Amniotic epithelial cell (primary cell): ENCODE results near the gene CHMP6.
A peak's percentile ranks its signal among the peaks of the same experiment; 100 is the strongest.

Experiments
- DNase-seq: peaks from one replicate; pipeline ENCODE4 v3.0.0-alpha.2; 2010; ENCODE audit warnings: low read depth

CHMP6 gene

DNA sequence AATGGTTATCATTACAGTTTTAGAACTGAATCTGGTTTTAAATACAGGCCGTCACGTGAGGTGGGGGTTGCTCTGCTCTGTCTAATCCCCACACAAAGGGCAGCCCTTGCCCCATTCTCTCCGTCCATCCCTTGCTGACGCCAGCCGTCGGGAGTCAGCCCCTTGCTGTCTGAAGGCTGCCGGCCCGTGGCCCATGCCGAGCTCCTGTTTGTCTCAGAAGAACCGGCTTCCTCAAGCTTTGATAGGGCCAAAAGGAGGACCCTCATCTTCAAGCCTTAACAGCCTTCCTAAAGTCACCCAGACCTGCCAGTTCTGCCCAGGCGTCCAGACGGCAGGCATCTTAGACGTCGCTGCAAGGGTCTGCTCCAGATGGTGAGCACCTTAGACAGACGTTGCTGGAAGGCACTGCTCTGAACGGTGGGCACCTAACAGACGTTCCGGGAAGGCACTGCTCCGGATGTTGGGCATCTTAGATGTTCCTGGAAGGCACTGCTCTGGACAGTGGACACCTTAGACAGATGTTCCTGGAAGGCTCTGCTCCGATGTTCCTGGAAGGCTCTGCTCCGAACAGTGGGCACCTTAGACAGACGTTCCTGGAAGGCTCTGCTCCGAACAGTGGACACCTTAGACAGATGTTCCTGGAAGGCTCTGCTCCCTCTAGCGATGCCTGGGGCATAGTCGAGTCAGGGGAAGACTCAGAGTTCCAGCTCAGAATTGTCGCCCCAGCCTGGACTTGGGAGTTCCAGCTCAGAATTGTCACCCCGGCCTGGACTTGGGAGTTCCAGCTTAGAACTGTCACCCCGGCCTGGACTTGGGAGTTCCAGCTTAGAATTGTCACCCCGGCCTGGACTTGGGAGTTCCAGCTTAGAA lies 35.1 kb upstream of the CHMP6 start:
- DNase-seq, result no peak

GRCh38 chr17:80957461-80957941 lies 34.1 kb upstream of the CHMP6 start:
- DNase-seq, result no peak

GRCh38 chr17:80959330-80960036 lies 32.2 kb upstream of the CHMP6 start:
- no peak for DNase-seq

DNA sequence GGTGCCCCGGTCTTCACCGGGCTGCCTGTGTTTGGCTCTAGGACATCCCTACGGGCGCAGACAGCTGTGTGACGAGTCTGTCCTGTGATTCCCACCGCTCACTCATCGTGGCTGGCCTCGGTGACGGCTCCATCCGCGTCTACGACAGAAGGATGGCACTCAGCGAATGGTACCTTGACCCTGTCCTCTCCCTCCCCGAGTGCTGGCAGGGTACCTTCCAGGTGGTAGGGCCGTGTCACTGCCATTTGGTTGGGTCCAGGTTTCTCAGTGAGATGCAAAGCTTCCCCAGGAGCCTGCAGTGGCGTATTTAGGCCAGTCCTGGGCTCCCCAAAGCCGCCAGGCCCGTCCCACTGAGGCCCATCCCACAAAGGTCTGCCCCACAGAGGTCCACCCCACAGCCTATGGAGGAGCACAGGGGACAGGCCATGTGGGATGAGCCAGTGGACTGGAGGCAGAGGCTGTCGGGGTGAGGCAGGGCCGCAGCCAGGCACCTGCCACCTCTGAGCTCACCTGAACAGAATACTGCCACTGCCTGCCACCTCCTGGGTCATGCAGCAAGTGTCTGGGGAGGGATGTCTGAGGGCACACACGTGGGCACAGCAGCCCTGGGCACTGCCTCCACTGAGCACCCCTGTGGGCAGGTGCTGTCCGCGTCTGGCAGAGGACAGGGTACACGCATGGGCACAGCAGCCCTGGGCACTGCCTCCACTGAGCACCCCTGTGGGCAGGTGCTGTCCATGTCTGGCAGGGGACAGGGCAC lies 31.4 kb upstream of the CHMP6 start:
- no peak for DNase-seq

GRCh38 chr17:80960797-80961452 lies 30.7 kb upstream of the CHMP6 start:
- no peak for DNase-seq

- no peak for DNase-seq
These were observed 29.9 kb upstream of the CHMP6 start for GRCh38 chr17:80961541-80962330.

DNA sequence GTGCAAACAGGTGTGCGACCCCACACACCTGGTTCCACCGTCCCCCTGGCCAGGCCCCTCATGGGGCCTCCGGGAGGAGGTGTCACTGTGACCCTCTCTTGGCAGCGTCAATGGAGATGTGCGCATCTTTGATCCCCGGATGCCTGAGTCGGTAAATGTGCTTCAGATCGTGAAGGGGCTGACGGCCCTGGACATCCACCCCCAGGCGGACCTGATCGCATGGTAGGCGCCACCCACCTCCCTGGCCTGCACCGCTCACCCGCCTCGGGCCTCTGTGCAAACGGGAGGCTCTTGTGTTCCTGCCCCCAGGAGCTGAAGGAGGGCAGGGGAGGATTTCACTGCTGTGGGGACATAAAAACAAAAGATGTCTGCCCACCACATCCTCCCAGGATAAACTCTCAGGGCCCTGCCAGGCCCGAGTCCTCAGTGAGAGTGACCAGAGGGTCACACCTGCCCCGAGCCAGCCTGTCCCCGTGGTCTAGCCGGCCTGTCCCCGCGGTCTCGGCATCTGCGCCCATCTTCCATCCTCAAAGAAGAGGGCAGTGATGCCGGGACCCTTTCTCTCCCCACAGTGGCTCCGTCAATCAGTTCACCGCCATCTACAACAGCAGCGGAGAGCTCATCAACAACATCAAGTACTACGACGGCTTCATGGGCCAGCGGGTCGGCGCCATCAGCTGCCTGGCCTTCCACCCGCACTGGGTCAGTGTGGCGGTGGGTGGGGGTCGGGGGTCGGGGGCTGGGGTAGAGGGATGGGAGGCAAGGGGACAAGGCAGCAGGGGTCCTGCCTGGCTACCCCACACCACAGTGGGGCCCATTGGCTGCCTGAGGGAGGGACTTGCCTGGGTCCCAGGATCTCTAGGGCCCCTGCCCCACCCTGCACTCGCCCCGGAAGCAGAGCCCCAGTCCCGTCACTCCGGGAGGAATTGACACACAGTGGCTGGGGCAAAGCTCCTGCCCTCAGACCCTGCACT lies 29.0 kb upstream of the CHMP6 start:
- DNase-seq, result no peak

- no peak for DNase-seq
These were observed 27.7 kb upstream of the CHMP6 start for GRCh38 chr17:80963812-80964543.

- DNase-seq, result no peak
These were observed 27.1 kb upstream of the CHMP6 start for GRCh38 chr17:80964544-80964856.

DNA sequence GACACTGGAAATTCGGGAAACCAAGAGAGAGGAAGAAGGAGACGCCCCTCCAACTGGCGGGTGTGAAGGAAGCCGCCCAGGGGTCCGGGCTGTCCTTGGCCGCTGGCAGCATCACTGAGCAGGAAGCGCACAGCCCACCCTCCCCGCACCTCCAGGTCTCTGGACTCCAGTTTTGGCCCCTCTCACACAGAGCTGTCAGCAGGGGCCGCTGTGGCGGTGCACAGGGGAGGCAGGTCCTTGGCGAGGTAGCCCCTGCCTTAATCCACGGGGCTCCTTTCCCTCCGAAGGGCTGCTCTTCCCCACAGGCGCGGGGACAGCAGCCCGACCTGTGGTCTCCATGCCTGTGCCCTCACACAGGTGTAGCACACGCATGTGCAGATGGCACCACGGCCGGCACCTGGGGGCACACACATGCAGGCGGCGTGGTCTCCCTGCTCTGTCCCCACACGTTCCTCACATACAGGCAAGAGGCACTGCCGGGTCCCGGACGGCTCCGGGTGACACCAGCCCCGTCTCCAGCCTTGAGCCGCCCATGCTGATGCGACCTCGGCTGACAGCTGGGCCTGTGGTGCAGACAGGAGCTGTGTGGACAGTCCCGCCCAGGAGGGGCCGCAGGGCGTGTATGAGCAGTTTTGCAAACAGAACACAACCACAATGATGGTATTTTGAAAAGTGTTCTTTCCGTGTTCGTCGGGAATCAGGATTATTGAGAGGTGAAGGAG lies 26.6 kb upstream of the CHMP6 start:
- no peak for DNase-seq

GRCh38 chr17:80965606-80966005 lies 26.0 kb upstream of the CHMP6 start:
- no peak for DNase-seq

DNA sequence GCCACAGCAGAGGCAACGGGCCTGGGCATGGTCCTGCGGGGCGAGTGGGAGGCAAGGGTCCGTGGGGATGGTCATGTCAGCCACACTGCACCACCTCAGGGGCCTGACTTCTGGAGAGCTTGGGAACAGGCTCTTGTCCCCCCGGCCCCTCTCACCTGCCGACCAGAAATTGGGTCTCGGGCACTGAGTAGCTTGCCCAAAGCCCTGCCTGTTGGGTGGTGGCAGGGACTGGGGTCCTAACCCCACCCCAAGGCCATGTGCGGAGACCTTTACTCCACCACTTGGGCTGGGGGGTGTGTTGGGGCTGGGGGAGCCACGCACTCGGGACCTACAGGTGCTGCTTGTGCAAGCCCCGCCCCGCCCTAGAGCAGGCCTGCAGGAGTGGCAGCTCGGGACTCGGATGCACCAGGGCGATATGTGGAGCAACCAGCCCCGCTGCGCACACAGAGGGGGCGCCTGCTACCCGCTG lies 24.2 kb upstream of the CHMP6 start:
- DNase-seq, result no peak

GRCh38 chr17:80968602-80969029 lies 23.0 kb upstream of the CHMP6 start:
- peak; percentile 14 for DNase-seq

DNA sequence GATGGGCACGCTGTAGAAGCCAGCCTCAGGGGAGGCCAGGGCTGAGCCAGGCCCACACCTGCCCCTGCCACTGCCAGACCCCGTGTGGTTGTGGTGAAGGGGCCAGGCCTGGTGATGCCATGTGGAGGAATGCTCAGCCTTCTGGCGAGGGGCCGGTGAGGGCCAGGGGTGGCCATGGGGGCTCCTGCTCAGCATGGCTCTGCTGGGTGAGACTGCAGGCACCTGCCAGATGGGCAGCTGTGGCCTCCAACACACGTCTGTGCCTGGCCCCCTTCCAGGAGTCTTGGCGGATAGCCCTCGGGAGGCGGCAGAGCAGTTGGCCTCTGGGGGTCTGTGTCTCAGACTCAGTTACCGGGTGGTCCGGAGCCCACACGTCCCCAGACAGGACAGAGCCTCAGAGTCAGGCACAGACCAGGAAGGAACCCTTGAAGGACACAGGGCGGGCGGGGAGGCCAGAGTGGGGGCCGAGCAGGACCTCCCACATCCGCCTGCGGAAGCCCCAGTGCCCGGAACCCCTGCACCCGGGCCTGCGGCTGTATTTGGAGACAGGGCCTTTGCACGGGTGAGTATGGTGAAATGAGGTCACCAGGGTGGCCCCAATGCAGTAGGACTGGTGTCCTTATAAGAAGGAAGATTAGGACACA lies 22.5 kb upstream of the CHMP6 start:
- no peak for DNase-seq

DNA sequence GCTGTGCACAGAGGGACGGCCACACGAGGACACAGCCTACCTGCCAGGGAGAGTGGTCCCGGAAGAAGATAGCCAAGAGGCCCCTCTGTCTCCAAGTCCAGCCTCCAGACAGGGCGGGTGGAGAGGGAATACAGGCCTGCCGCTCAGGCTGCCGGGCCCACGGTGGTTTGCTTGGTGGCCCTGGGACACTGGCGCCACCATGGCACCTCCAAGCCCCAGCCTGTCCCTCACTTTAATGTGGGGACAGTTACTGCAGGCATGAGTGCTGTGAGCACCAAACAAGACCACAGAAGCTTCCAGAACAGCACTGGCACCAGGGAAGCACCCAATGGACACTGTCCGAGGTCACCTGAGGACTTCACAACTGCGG lies 22.0 kb upstream of the CHMP6 start:
- no peak for DNase-seq

DNA sequence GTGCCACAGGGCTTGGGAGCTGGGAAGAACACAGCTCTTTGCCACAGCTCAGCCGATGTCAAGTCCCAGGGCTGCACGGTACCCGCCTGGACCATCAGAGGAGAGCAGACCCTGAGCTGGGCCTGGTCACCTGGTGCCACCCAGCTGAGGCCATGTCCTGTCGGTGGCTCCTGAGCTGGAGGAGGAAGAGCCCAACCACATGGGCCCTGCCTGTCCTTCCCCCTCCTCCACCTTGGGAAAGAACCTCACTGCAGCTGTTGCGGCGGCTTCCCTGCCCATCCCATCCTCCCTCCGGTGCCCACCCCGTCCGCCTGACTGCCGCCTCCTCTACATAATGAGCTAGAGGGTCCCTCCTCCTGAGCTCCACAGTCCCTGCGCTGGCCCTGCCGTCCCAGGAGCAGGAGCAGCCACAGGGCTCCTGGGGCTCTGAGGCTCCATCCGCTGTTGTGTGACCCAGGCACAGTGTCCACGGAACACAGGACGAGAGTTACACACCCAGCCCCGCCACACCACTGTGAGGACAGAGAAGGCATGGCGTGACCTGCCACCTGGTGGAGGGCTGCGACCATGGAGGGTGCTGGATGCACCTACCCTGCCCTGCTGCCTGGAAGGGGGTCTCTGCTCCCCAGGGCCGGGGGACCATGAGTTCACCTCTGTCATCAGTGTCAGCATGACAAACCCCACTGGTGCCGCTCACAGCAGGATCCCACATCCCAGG lies 21.4 kb upstream of the CHMP6 start:
- DNase-seq, result no peak
